Adrenal gland (tissue), 12 donors: Measurements from ENCODE around the gene RCOR3. TPM values are rescaled to one million over a fixed set of nuclear protein-coding genes. Genes with fewer than 3 reads are reported as not detected.

ENCODE experiments used
- DNase-seq, 7 donors: peaks; one replicate each; pipeline ENCODE4 v3.0.0-alpha.2; 2019 to 2020
- H3K27ac ChIP-seq, 5 donors: fragments of 200-600 bp; sonication (generic) in 4 of 5; 1 replicate in 3 of 5; 2 replicates in 2 of 5; pipeline versions ENCODE4 v1.5.1 to v1.8.0; 2016 to 2020; ENCODE audit warnings: mild to moderate bottlenecking in 1 of 5
- H3K27me3 ChIP-seq: fragments of 200-600 bp; 2 replicates; pipeline ENCODE4 v1.8.0; 2021
- H3K36me3 ChIP-seq, 2 donors: fragments of 200-600 bp; replicated peaks in 1 of 2; 1 replicate in 1 of 2; 2 replicates in 1 of 2; pipeline versions ENCODE4 v1.5.1 to v1.8.0; 2018 to 2022
- H3K4me1 ChIP-seq, 2 donors: fragments of 200-600 bp; replicated peaks in 1 of 2; 1 replicate in 1 of 2; 2 replicates in 1 of 2; pipeline versions ENCODE4 v1.5.1 to v1.8.0; 2018 to 2021
- H3K4me3 ChIP-seq, 4 donors: fragments of 200-600 bp; sonication (generic) in 3 of 4; one replicate each; pipeline ENCODE4 v1.5.1; 2016 to 2018
- H3K9me3 ChIP-seq, 3 donors: fragments of 200-600 bp; sonication (generic) in 1 of 3; replicated peaks in 1 of 3; 1 replicate in 2 of 3; 2 replicates in 1 of 3; pipeline versions ENCODE4 v1.5.1 to v1.8.0; 2016 to 2021
- POLR2A ChIP-seq, 2 donors: fragments of 450-650 bp; IDR thresholded peaks; one replicate each; pipeline ENCODE4 v1.6.1; 2017; ENCODE audit warnings: antibody characterized with exemption in 2 of 2, mild to moderate bottlenecking in 2 of 2, moderate library complexity in 1 of 2
- WGBS, 4 donors: extraction: QIAGEN DNeasy Blood & Tissue Kit in 2 of 4; methylation state at CpG; one replicate each; pipeline versions ENCODE4 v1.1.5 to v1.1.7; 2013 to 2017; 5-methylcytosine and 5-hydroxymethylcytosine counted together
- intact Hi-C, 2 donors: fragments of 100-400 bp; cut with DNase I; formaldehyde crosslinking; loops; one replicate each; pipeline versions ENCODE4 v1.14.1 to v1.15.0; 2022 to 2023
- polyA plus RNA-seq, 3 donors: library from polyadenylated mRNA; stranded (reverse); fragments of 200-250 nt in 2 of 3; fragments of 350-450 nt in 1 of 3; fragmentation: Illumina TruSeq in 1 of 3; extraction: RNeasy Lipid Tissue Mini Kit (QIAGEN cat#74804) in 1 of 3; gene quantifications; one replicate each; pipeline ENCODE4 v1.2.3, GENCODE V29; 2013 to 2014
- total RNA-seq, 9 donors: library from RNA; depleted of rRNA in 4 of 9; stranded (reverse); fragments of >200 nt in 4 of 9; fragments of 120-200 nt in 1 of 9; fragmentation: NEBNext Ultra II Directional in 1 of 9; extraction: Animal tissue kit (Norgen Biotek cat#: 25700) in 1 of 9; gene quantifications; one replicate each; pipeline versions ENCODE4 v1.1.0 to v1.2.4, GENCODE V29; 2013 to 2023
- TF ChIP-seq, protein P1 (sequence below), 6 experiments: fragments of 450-650 bp in 4 of 6; fragments of 200-600 bp in 2 of 6; sonication (generic) in 1 of 6; IDR thresholded peaks; 1 replicate in 5 of 6; 2 replicates in 1 of 6; pipeline versions ENCODE4 v1.5.1 to v1.8.0; 2016 to 2021; ENCODE audit warnings: antibody characterized with exemption in 6 of 6, mild to moderate bottlenecking in 2 of 6, moderate library complexity in 1 of 6
- donor health status: healthy with polysubstance abuse.
- donor health status: Bipolar disorder and iron deficiency.
- donor health status: DM: yes; HTN: yes; CAD: no.
- donor health status: DM: no; HTN: no; CAD: no.
- donor health status: DM: no; HTN: no; CAD: no.
- donor health status: DM: yes; HTN: yes; CAD: no.

The RCOR3 gene
- total and polyA plus RNA-seq, 12 donors, result 19.4 to 57.2 (median 34.5) TPM

DNA sequence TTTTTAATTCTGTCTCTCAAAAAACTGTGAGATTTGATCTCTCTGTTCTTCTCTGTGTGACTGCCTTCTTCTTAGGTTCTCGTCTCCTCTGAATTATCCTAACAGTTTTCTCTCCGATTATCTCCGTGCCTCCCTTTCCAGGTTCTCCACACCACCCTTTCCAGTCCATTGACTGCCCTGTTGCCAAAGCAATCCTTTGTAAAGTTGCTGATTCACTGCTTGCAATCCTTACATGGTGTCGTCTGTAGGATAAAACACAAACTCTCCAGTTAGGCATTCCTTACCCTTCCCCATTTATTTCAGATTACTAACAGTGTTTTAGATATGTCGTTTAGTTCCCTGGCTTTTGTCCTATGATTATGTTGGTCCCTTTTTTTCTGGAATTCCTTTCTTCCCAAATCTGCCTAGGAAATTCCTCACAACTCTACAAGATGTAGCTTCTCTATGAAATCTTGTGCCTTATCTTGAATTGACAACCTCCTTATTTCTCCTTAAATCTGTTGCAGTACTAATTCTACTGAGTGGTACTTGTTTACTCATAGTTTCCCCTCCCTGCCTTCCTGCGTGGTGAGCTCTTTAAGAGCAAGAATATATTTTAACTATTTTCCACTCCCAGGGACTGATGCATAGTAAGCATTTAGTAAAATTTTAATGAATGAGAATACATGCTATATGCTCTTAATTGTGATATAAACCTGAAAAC lies 22.3 kb downstream of the RCOR3 start:
- Histone ChIP-seq H3K4me3 (no peak overlapping the region), H3K4me1 (no peaks in the 10 kb centered on the region), H3K27me3 (no peaks in the 10 kb centered on the region), H3K9me3 (no peaks in the 10 kb centered on the region), H3K36me3 (peaks cover 0 to 71% of the 10 kb centered on the region in 2 donors), H3K27ac (no peak overlapping the region)
- intact Hi-C loops, result no loop called here
- TF ChIP-seq, protein P1, sequence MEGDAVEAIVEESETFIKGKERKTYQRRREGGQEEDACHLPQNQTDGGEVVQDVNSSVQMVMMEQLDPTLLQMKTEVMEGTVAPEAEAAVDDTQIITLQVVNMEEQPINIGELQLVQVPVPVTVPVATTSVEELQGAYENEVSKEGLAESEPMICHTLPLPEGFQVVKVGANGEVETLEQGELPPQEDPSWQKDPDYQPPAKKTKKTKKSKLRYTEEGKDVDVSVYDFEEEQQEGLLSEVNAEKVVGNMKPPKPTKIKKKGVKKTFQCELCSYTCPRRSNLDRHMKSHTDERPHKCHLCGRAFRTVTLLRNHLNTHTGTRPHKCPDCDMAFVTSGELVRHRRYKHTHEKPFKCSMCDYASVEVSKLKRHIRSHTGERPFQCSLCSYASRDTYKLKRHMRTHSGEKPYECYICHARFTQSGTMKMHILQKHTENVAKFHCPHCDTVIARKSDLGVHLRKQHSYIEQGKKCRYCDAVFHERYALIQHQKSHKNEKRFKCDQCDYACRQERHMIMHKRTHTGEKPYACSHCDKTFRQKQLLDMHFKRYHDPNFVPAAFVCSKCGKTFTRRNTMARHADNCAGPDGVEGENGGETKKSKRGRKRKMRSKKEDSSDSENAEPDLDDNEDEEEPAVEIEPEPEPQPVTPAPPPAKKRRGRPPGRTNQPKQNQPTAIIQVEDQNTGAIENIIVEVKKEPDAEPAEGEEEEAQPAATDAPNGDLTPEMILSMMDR (IDR thresholded peaks at IDR 0.05), result no peak
- no peak for TF ChIP-seq POLR2A (IDR thresholded peaks at IDR 0.05)
- 84 to 88% (median 85%) methylated on average over 6 of the region's 6 CpGs for WGBS, 4 donors
- DNase-seq, result no peak

DNA sequence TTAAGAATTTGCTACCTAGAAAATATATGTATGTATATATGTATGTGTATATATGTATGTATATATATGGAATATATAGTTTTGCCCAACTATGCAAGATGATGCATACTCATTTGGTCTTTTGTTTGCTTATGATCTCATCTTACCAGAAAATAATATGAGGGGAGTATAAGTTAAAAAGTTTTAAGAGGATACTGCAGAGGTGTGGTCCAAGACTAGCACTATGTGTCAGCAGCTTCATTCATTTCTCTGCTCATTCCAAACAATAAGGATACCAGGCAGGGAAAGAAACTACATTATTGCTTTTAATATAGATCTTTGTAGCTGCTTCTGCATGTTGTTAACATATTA lies 22.8 kb downstream of the RCOR3 start:
- no peak for DNase-seq
- TF ChIP-seq, protein P1 (IDR thresholded peaks at IDR 0.05), result no peak
- TF ChIP-seq POLR2A (IDR thresholded peaks at IDR 0.05), result no peak
- H3K4me3 ChIP-seq, result no peak overlapping the region
- no peaks in the 10 kb centered on the region for H3K4me1 ChIP-seq
- peaks cover 0 to 70% of the 10 kb centered on the region in 2 donors for H3K36me3 ChIP-seq
- no peaks in the 10 kb centered on the region for H3K9me3 ChIP-seq
- H3K27me3 ChIP-seq, result no peaks in the 10 kb centered on the region
- intact Hi-C loops, result no loop called here
- no peak overlapping the region for H3K27ac ChIP-seq

DNA sequence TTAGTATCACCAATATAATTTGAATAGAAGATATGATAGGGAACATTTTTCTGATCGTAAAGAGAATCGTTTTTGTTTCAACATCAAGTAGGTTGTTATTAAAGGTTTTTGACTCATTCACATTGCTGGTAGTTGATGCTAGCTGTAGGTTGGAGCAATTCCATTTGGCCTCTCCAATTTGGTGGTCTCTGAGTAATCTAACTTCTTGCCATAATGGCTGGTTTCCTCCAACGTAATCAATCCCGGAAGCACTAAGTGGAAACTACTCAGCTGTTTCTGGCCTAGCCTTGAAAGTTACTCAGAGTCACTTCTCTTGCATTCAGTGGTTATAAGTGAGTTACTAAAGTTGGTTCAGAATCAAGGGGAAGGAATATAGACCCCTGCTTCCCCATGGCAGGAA lies 26.0 kb downstream of the RCOR3 start:
- no peak for DNase-seq
- H3K9me3 ChIP-seq, result no peaks in the 10 kb centered on the region
- H3K4me1 ChIP-seq, result no peaks in the 10 kb centered on the region
- TF ChIP-seq, protein P1 (IDR thresholded peaks at IDR 0.05), result no peak
- H3K36me3 ChIP-seq, result peaks cover 0 to 60% of the 10 kb centered on the region in 2 donors
- no peak overlapping the region for H3K27ac ChIP-seq
- H3K27me3 ChIP-seq, result no peaks in the 10 kb centered on the region
- intact Hi-C loops, result no loop called here
- 81 to 97% (median 84%) methylated on average over 4 of the region's 4 CpGs for WGBS, 4 donors
- H3K4me3 ChIP-seq, result no peak overlapping the region

DNA sequence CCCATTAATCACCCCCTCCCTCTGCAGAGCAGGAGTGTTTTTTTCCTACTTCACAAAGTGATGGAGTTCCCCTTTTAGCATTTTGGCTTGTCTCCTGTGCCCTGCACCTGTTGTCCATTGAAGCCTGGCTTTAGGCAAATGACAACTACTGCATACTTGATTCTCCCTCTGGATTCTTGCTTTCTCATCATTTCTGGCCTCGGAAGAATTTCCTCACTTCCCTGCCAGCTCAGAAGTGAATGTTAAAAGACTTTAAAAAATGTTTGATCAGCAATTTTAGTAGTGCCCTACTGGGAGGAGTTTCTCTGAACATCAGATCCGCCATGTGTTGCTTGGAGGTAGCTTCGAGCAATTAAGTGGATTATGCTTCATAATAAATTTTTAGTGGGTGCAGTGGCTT lies 28.1 kb downstream of the RCOR3 start:
- no peak overlapping the region for H3K4me3 ChIP-seq
- H3K27ac ChIP-seq, result no peak overlapping the region
- intact Hi-C loops, result no loop called here
- no peak for DNase-seq
- no peaks in the 10 kb centered on the region for H3K27me3 ChIP-seq
- H3K36me3 ChIP-seq, result peaks cover 0 to 60% of the 10 kb centered on the region in 2 donors
- no peaks in the 10 kb centered on the region for H3K9me3 ChIP-seq
- 62 to 86% (median 77%) methylated on average over 3 of the region's 3 CpGs for WGBS, 4 donors
- TF ChIP-seq, protein P1 (IDR thresholded peaks at IDR 0.05), result no peak
- no peak for TF ChIP-seq POLR2A (IDR thresholded peaks at IDR 0.05)
- no peaks in the 10 kb centered on the region for H3K4me1 ChIP-seq
